HFF-Myc (cell line): Measurements from ENCODE around the gene PRPF40A.
"Not testable (repeated sequence)": the region's sequence is repeated elsewhere in the genome, so short reads cannot be mapped to it uniquely, and the experiment has no call there.

Experiments used
- DNase-seq: peaks from one replicate; pipeline ENCODE4 v3.0.0-alpha.2; 2011; ENCODE audit warnings: low read depth; ENCODE audit errors: extremely low read depth
- H3K4me3 ChIP-seq: replicated peaks from 2 replicates; pipeline ENCODE4 v1.5.1; 2011; ENCODE audit warnings: low read depth, mild to moderate bottlenecking, control low read depth, low read length
- TF ChIP-seq, protein P1 (sequence below): IDR thresholded peaks from 2 replicates; pipeline ENCODE4 v1.5.1; 2012; ENCODE audit warnings: mild to moderate bottlenecking, low read depth, low read length, control low read depth; ENCODE audit errors: missing control alignments

PRPF40A gene

DNA sequence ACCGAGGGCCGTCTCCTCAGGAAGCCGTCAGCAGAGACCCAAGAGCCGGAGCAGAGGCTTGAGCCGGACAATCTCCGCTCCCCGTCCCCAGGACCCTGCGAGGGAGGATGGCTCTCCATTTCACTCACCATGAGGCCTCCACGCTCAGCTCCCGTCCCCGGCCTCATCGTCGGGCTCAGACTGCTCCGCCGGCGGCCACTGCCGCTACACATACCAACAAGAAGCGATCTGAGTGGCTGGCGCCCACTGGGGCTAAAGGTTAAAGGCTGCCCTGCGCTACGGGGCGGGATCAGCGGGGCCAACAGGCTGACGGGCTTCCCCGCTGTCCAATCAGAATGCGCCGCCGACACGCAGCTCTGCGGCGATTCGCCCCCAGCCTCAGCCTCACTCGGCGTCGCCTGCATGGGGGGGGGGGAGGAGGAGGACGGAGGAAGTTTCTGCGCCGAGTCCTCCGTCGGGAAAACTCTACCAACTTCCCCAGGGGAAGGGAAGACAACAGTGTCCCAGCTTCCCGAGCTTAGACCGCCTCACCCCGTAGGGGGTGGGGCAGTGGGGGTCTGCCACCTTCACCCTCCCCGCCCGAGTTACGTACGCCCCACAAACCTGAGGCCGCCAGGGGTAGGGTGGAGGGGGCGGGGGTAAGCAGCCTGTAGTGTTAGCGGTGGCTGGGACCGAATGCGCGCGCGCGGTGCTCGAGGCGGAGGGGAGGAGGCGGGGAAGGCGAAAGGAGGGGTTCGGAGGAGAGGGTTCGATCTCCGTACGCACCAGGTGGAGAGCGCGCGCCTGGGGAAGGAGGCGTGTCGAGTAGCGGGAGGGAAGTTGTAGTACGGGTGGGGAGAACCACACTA, at the start of gene PRPF40A:
Gene PRPF40A, minus strand, starts transcription at position 234 of the 848 bp plus-strand sequence. Its CDS starts 22 bp downstream, at position 212.
- peak within 1 kb of the TSS; percentile 94 for H3K4me3 ChIP-seq
- TF ChIP-seq, protein P1, sequence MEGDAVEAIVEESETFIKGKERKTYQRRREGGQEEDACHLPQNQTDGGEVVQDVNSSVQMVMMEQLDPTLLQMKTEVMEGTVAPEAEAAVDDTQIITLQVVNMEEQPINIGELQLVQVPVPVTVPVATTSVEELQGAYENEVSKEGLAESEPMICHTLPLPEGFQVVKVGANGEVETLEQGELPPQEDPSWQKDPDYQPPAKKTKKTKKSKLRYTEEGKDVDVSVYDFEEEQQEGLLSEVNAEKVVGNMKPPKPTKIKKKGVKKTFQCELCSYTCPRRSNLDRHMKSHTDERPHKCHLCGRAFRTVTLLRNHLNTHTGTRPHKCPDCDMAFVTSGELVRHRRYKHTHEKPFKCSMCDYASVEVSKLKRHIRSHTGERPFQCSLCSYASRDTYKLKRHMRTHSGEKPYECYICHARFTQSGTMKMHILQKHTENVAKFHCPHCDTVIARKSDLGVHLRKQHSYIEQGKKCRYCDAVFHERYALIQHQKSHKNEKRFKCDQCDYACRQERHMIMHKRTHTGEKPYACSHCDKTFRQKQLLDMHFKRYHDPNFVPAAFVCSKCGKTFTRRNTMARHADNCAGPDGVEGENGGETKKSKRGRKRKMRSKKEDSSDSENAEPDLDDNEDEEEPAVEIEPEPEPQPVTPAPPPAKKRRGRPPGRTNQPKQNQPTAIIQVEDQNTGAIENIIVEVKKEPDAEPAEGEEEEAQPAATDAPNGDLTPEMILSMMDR = no peak
- peak; percentile 91 for DNase-seq

DNA sequence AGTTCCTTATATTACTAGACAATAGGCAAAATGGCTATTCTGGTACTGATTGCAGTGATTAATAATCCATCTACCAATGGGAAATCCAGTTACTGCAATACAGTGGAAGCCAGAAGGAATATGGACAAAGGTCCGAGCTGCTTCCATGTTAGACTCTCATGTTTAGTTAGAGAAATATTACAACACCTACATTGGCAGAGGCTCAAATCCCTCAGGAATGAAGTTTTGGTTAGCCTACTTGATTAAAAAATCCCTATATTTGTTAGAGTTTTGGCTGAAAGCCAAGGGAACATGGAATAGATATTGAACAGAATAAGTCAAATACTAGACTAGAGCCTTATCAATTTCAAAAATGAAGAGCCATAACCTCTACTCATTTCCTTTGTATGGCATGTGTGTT, 49.7 kb upstream of the PRPF40A start:
- TF ChIP-seq, protein P1 = no peak
- DNase-seq = no peak
- no peak overlapping the region for H3K4me3 ChIP-seq

DNA sequence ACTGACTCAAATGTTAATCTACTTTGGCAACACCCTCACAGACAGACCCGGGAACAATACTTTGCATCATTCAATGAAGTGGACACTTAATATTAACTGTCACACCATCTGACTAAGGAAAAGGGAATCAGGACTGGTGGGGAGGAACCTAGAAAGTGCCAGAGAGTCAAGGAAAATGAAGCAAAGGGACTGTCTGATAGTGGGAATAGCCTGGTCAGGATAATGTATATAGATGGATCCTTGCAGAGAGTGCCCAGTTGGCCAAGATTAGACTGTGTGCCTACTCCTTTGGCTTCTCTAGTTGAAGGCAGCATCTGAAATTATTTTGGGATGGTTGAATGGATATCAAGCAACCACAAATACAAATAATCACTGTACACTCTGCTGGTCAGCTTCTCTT, 46.4 kb upstream of the PRPF40A start:
- TF ChIP-seq, protein P1 = no peak

DNA sequence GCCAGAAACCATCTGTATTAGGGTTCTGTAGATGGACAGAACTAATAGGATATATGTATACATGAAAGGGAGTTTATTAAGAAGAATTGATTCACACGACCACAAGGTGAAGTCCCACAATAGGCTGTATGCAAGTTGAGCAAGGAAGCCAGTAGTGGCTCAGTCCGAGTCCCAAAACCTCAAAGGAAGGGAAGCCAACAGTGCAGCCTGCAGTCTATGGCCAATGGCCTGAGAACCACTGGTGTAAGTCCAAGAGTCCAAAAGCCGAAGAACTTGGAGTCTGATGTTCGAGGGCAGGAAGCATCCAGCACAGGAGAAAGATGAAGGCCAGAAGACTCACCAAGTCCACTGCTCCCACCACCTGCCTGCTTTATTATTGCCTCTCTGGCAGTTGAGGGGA, 45.9 kb upstream of the PRPF40A start:
- H3K4me3 ChIP-seq, DNase-seq: not testable (repeated sequence)

More for the DNA sequence above, 46.4 kb upstream of the PRPF40A start:
- no peak overlapping the region for H3K4me3 ChIP-seq
- DNase-seq = no peak

DNA sequence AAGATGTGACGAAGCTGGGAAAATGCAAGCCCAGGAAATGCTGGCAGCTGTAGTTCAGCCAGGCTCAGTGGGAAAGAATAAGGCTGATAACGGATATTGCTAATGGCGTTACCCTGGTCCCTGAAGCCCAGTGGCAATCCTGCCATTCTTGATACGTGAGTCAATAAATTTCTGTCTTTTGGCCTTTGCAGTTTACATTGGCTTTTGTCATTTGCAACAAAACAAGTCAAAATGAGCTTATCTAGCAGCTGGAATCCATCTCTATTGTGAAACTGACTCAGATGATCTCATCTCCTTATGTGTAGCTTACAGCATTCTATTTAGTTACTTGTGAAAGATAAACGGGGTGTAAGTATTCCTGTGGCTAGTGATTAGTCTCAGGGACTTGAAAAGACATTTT, 44.9 kb upstream of the PRPF40A start:
- TF ChIP-seq, protein P1 = no peak
- DNase-seq = no peak
- H3K4me3 ChIP-seq = no peak overlapping the region

DNA sequence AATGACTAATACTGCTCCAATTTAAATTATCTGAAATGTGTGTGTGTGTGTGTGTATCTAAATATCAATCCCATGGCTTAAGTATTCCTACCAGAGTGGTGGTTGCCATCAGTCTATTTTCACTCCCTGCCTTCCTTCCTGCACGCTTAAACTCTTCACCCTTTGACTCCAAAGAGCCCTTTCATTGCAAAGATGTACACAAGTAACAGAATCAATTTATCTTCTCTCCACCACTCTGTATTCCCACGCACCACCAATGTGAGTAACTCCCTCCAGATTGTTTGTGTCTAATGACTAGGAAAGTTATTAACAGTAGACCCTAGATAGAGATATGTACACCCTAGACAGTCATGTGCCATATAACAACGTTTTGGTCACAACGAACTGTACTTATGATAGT, 44.0 kb upstream of the PRPF40A start:
- DNase-seq = no peak
- TF ChIP-seq, protein P1 = no peak
- no peak overlapping the region for H3K4me3 ChIP-seq

DNA sequence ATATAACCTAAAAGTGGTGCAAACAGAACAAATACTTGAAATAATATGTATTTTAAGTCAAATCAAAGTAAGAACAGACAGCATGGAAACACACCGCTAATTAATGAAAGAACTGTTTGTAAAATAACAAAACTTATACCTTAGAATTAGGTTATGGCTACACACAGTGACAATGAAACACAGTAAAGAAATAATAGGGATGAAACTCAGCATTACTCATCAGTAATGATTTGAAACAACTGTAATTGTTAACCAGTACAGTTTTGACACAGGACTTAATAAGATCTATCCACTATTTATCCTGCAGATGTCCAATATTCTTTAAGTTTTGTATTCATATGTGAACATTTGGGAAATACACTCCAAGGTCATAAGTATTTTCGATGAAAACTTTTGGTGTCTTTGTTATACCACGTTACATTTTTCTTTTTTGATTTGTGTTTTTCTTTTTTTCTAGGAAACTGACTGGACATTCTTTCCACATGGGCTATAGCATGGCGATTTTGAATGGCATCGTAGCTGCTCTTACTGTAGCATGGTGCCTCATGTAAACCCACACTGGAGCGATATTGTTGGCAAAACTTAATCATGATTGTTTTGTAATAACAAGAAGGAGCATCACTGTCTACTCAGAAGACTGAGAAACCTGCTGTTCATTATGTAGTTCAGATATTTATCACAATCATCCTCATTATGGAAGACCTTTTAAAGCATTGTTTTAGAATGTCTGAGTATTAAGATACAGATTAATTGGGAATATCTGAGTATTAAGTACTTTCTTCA, 42.2 kb upstream of the PRPF40A start:
- DNase-seq = no peak
- no peak overlapping the region for H3K4me3 ChIP-seq
- TF ChIP-seq, protein P1 = no peak
